Activated CD4-positive, alpha-beta T cell treated with anti-CD3 and anti-CD28 coated beads, Interleukin-2, amount 50 U/mL, for 16 hours (primary cell): ENCODE data around the gene P3H1.
"Not testable (repeated sequence)": the region's sequence is repeated elsewhere in the genome, so short reads cannot be mapped to it uniquely, and the experiment has no call there.

Experiments
- DNase-seq: peaks from one replicate; pipeline ENCODE4 v3.0.0-alpha.2; 2020

The P3H1 gene

GRCh38 chr1:42725820-42726219, 41.0 kb downstream of the P3H1 start:
- DNase-seq: not testable (repeated sequence)

- no peak for DNase-seq
Observed at GRCh38 chr1:42723511-42723910, 43.3 kb downstream of the P3H1 start.

- not testable (repeated sequence) for DNase-seq
Observed at GRCh38 chr1:42722403-42722802, 44.4 kb downstream of the P3H1 start.

DNA sequence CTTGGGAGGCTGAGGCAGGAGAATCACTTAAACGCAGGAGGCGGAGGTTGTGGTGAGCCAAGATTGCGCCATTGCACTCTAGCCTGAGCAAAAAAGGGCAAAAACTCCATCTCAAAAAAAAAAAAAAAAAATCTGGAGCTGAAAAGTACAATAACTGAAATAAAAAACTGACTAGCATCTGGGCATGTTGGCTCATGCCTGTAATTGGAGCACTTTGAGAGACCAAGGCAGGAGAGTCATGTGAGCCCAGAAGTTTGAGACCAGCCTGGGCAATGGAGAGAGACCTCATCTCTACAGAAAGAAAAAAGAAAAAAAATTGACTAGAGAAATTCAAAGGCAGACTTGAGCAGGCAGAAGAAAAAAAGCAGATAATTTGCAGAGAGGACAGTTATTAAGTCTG, 44.9 kb downstream of the P3H1 start:
- DNase-seq: no peak

- DNase-seq: no peak
Observed at GRCh38 chr1:42720868-42721267, 46.0 kb downstream of the P3H1 start.

DNA sequence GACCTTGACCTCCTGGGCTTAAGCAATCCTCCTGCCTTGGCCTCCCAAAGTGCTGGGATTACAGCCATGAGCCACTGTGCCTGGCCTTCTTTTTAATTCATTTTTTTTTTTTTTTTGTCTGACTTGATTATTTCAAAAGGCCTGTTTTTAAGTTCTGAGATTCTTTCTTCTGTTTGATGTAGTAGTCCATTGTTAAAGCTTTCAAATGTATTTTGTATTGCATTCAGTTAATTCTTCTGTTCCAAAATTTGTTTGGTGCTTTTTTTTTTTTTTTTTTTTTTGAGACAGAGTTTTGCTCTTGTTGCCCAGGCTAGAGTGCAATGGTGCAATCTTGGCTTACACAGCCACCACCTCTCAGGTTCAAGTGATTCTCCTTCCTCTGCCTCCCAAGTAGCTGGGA, 52.4 kb downstream of the P3H1 start:
- DNase-seq: not testable (repeated sequence)

GRCh38 chr1:42713293-42713692, 53.5 kb downstream of the P3H1 start:
- DNase-seq: no peak

- not testable (repeated sequence) for DNase-seq
Observed at GRCh38 chr1:42712808-42713207, 54.0 kb downstream of the P3H1 start.

GRCh38 chr1:42703888-42704464, 62.9 kb downstream of the P3H1 start:
- no peak for DNase-seq

- DNase-seq: no peak
Observed at GRCh38 chr1:42700006-42700405, 66.8 kb downstream of the P3H1 start.

DNA sequence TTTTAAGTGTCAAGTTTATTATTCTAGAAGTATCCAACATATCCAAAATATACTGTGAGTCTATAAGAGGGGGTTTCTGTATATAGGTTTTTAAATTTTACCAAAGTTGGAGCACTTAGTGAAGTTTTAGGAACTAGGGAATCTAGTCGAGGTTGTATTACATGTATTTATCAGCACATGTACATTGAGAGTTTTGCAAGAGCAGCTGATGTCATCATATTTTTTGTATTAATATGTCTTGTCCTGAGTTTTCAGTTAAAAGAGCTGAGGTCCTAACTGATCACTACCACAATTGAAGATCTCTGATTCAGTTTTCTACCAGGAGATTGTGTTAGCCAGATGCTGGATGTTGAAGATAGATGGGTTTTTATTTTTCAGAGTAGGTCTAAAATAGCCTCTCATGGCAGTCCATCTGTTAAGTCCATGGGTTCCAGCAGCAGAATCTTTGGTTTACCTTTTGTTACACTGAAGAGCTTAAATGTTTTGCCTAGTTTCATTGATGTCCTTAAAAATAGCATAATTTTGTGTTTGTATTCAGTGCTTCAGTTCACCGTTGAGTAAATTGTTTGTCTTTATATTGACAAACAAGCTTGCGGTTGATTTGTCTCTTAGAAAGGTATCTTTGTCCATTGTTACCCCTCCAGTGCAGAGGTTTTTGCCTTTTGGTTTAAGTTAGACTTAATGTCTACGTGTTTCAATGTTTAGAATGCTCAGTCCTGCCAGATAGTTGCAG, 68.6 kb downstream of the P3H1 start:
- no peak for DNase-seq
